GM21825 (cell line): Measurements from ENCODE around the gene MESD.

Experiments
- ATAC-seq: cut with Tn5 transposase; IDR thresholded peaks from one replicate; pipeline ENCODE4 v1.9.1; 2021; ENCODE audit warnings: mild to moderate bottlenecking, moderate library complexity; ENCODE audit not compliant: unreplicated experiment

MESD gene

DNA sequence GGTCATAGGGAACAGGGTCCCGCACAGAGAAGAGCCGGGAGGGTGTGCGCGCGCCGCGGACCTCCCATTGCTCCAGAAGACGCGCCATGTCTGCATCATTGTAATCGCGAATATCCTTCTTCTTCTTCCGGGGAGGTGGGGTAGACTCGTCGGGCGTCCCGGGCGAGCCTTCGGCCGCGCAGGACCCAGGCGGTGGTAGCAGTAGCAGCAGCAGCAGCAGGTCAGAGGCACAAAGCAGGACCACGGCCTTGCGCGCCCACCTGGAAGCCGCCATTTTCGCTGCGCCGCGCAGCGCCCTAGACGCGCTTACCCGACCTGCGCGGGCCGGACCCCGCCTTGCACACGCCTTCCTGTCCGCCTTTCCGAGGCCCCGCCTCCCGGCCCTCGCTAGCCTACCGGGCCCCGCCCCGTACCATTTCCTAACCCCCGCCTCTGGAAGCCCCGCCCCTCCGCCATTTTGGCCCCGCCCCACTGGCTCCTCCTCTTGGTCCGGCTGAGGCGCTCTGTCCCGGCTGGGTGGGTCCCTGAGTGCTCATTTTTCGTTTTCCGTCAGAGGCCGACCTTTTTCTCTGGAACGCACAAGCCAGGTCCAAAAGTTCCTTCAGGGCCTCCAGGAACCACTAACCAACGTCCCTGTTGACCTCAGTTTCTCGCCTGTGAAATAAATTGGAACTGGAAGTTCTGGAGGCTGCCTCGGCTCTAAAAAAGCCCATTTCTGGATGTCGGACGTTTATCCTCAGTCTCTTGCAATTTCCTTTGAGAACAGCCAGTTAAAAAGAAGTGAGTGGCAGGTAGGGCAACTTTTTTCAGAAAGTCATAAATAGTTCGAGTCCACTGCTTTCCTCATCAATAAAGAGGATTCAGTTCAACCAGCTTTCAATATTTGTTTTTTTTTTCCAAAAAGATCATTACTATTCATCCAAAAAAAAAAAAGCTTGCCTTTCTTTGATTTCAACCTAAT is at the start of gene MESD:
Gene MESD (minus strand): TSS at position 302 of the 961 bp plus-strand sequence. CDS start 28 bp downstream, at position 274.
- peak; percentile 95 for ATAC-seq

DNA sequence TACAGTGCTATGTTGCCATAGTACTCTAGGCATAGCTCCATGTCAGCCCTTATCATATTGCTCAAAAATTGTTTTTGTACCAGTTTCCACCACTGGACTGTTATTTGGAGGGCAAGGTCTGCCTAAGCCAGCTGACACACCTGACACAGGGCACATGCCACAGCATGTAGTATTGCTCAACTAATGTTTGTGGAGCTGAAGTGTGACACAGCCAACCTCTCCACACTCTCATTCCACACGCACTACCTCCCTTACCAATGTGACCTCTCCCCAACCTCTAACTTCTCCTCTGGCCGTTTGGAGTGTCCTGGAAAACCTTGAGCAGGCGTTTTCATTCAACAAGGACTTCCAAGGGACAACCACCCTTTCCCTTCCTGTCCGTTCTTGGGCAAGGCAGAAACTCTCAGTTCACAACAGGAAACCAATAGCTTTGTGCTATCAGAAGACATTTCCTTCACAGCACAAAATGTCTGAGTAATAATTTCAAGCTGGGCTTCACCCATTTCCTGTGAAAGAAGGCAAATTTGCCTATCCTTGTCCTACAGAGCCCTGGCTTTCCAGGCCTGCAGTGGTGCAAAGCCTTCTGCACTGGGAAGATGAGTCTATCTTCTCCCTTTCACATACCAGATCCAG is 49.5 kb upstream of the MESD start:
- ATAC-seq: no peak

DNA sequence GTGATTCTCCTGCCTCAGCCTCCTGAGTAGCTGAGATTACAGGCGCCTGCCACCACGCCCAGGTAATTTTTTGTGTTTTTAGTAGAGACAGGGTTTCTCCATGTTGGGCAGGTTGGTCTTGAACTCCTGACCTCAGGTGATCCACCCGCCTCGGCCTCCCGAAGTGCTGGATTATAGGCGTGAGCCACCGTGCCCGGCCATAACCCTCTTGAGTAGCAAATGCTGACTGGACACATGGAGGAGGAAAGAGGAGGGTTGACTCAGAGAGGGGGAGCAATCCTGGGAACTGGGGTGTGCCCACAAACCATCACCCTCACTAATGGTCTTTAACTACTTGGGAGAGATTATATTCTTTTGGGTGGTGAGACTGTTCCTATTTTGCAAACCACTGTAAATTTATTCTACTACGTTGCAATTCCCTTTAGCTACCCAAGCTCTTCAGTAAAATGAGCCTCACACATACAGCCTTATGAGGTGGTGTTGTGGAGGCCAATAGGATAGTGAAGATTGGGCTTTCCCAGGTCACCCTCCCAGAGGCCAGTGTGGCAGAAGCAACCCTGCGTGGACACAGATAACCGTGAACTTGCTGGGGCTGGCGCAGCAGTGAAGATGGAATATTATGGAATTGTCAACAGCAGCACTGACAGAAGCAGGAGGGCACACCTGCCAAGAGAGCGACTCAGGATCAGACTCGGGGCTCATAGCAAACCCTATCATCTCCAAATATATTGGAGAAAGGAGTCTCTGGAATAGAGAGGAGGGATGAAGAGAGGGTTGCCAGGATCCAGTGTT is 48.5 kb upstream of the MESD start:
- no peak for ATAC-seq

DNA sequence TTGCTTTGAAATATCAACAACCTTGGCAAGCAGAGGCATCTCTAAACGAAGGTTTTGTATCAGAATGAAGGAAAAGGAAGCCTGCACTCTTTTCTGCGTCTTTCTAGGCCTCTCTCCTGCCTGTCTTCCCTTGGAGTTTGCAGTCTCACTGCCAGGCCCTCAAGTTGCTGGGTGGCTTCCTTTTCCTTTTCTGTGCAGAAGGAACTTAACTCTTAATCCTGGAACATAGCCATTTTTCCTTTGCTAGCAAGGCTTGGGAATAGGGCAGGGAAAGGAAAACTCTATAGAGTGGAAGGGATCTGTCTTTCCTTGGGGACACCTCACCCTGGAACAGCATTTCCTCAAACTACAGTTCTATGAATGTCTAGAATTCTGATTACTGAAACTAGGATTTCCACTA is 43.9 kb upstream of the MESD start:
- no peak for ATAC-seq

DNA sequence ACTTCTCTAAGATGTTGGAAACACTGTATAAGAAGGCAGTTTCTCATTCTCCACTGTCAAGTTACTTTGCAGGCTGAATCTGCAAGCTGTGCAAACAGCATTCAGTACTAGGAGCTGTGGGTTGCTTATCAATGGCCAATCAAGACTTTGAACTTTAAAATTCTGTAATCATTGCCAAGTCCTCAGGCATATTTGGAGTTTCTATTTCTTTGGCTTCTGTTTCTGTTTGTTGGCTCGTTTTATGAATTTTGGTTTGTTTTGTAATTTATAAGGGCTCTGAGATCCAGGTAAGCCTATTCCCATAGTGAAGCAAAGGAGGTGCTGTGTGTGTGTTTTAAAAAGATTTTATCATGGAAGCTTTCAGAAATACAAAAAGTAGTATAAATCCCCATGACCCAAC is 43.2 kb upstream of the MESD start:
- no peak for ATAC-seq

DNA sequence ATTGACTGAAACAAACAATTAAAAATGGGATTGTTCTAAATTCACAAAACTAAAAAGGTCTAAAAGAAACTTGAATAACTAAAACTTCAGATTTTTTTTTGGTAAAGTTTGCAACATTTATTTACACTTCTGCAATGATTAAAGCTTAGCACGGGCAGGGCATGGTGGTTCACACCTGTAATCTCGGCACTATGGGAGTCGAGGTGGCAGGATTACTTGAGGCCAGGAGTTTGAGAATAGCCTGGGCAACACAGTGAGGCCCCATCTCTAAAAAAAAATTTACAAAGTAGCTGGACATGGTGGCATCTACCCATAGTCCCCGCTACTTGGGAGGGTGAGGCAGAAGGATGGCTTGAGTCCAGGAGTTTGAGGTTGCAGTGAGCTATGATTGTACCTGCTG is 42.7 kb upstream of the MESD start:
- no peak for ATAC-seq

DNA sequence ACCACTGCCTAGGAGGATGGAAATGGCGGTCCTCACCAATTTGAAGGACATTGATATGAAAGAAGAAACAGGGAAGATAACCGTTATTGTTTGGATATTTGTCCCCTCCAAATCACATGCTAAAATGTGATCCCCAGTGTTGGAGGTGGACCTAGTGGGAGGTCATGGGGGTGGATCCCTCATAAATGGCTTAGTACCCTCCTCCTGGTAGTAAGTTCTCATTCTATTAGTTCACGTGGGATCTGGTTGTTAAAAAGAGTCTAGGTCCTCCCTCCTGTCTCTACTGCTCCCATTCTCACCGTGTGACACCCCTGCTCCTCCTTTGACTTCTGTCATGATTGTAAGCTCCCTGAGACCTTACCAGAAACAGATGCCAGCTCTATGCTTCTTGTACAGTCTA is 41.6 kb upstream of the MESD start:
- no peak for ATAC-seq

DNA sequence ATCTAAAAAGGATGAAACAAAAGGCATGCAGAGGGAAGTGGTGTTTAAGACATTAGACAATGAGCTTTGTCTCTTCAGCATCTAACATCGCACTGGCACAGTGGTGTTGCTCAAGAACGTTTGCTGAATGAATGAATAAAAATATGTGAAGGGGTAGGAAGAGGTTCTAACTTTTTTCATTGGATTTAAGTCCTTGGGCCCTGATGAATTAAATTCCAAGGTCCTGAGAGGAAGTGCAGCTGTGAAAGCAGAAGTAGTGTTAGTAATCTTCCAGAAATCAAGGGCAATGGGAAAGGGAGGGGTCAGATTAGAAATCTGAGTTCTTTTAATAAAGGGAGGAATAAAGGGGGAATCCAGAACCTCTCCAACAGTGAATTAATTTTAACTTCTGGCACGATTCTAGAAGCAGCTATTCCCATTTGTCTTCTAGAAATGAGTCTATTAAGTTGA is 40.7 kb upstream of the MESD start:
- ATAC-seq: no peak

DNA sequence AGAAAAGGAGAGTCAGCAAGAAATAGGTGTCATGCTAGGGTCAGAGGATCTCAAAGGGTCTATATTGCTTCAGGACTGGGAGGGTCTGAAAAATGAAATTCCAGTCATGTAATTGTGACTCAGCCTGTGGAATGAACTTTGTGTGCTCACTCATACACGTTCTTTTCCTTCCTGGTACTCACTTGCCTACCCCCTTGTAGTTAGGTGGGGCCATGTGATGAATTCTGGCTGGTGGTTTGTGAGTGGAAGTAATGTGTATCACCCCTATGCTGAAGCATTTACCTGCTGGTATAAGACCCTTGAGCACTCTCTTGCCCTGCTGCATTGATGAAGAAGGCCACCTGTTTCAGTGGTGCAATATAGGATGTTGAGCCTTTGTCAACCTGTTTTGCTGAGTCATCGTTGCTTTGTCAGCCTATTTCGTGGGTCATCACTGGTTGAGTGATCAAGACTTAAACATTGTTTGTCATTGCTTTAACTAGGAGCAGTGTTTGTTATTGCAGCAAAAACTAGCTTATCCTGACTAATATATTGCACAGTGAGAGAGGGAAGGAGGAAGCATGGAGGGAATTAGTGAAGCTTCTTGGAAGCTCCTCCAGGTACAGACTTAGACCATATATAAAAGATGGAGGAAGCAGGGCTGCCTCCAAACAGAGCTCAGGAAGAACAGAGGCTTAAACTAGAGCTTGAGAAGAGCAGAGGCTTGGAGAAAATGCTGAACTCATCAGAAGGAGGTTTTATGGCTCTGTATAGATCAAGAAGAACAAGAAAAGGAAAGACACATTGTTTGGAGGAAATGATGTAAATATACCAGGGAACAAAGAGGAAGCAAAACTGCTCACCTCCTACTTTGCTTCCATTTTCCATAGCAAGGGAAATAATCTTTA is 40.0 kb upstream of the MESD start:
- no peak for ATAC-seq

DNA sequence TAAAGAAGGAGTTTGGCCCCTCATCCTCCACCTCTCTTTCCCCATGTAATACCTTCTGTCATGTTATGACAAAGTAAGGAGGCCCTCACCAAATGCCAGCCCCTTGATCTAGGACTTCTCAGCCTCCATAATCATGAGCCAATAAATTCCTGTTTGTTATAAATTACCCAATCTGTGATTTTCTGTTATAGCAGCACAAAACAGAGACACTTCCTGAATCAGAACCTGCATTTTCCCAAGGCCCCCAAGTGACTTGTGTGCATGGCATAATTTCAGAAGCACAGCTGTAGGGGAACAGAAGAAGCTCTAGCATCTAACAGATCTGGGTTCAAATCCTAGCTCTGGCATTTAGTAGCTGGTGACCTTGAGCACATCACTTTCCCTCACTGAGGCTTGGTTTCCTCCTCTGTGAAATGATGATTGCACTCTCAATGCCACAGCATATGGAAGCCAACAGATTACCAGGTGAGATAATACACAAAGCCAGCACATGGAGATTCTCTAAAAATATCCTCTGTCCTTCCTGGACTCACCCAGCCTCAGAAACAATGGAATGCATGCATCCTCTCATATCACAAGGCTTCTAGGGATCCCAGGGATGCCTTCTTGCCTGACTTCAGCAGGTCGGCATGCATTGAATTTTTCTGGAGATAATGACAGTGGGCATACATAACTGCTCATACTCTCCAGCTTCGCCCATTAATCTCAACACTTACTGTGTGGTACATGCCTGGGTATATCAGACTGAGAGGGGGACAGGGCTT is 37.4 kb upstream of the MESD start:
- no peak for ATAC-seq

DNA sequence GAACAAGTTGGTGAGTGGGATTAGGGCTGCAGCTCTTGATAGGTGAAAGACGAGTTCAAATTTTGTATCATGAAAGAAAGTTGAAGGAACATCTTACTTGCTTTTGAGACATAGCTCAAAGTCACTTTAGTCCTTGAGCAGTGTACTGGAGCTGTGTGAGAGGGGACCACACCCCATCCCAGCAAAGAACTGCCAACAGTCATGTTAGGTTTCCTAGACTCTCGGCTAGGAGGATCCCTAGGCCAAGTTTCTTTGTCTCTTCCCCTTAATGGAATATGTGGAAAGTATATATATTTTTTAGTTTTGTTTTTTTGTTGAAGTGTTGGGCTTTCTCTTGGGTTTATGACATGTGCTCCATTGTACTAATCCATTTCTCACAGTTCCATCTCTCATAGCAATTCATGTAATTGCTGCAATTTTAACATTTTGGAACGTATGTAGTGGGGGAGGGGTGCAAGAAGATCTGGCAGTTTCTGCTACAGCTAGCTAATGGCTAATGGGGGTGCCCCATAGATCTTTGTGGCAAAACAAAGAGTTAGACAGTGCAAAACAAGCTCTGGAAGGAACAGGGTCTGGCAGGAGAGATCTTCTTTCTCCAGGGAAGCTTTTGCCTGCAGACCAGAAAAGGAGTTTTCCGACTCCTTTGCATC is 36.2 kb upstream of the MESD start:
- ATAC-seq: no peak

DNA sequence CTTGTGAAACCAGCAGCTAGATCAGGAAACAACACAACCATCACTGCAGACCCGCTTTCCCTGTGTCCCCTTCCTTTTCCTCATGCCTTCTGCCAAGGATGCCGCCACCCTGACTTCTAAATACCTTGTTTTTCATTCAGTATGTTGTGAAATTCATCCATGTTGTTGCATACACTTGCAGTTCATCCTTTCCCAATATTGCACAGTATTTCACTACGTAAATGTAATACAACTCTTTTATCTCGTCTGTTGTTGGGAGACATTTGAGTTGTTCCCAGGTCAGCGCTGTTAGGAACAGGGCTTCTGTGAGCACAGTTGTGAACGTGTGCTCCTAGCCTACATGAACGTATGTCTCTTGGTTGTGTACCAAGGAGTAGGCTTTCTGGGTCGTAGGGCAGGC is 35.3 kb upstream of the MESD start:
- ATAC-seq: no peak

DNA sequence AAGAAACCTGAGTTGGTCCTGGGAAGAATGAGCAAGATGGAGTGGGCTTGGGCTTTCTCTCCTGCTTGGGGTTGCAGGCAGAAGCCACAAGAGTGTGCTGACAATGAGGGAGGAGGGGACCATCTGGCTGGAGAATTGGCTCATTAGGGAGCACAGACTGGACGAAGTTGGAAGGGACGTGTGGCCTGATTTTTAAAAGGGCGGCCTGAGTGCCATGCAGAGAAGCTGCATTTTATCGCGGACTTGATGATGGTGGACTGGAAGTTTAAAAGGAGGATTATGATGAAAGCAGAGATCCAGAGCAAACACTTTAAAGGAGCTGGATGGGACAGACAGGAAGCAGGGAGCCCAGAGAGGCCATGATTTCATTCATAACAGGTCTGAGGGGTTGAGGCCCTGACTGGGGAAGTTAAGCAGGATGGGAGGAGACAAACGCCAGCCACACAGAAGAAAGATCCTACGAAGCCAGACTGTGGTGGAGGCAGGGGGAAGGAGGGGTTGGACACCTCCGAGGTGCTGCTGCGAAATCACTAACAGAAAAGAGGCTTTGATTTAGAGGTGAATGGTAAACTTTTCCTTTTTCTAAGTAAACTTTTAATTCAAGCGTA is 34.8 kb upstream of the MESD start:
- ATAC-seq: no peak

DNA sequence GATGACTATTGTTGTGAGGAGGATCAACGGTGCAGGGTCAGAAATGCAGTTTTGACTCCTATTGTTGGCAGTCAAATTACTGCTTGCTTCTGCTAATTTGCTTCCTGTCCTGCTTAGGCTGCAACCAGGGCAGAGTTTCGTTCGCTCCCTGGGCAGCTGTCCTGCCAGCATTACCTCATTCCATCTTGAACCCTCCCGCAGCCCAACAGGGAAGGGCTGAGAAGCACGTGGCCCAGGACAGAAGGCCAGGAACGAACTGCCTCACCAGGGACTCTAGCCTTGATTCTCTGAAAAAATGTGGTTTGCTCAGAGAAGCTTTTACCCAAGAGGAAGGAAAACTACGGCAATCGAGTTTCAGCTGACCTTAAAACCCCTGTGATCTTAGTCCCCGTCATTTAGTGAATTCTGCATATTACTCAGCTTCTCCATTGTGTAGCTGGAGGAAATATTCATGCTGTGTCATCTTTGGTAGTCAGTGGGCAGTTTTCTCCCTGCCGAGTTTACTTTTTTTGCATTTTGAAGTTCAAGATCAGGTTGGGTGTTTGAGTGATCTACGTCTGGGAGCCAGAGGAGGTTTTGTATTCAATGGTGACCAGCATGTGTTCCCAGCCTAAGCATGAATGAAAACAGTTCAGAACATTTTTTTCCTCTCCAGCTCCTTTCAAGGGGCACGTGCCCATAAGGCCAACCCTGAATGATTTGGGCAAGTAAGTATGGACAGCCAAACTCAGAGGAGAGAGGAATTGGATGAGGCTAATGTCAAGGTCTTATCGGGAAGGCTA is 34.1 kb upstream of the MESD start:
- ATAC-seq: peak; percentile 88

DNA sequence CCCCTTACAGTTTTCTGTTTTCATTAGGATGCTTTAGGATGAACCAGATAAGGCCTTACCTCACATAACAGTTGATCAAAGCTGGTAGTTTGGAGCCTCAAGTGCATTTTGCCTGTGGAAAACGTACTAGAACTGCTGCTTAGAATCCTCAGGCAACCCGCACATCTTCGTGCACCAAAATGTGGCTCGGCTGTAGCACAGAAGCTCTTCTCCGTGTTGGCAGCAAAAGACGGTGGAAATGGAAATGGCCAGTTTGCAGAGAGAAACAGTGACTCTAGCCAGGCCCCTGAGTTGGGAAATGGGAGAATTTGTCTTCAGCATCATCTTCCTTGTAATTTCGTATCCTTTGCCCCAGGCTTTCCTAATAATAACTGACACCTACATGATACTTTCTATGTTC is 31.7 kb upstream of the MESD start:
- ATAC-seq: no peak

DNA sequence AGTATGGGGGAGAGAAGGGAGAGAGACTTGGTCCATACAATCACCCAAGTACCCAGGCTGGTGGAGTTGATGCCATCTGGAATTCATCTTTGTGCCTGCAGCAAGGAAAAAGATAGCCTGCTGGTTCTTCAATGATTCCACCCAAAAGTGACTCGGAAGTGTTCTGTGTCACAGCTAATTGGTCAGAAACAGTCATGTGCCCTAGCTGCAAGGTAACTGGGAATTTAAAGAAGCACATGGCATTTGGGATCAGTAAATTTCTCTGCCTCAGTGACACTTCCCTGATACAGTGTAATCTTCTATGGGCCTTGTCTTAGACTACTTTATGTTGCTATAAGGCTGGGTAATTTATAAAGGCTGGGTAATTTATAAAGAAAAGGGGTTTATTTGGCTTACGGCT is 28.6 kb upstream of the MESD start:
- ATAC-seq: no peak

DNA sequence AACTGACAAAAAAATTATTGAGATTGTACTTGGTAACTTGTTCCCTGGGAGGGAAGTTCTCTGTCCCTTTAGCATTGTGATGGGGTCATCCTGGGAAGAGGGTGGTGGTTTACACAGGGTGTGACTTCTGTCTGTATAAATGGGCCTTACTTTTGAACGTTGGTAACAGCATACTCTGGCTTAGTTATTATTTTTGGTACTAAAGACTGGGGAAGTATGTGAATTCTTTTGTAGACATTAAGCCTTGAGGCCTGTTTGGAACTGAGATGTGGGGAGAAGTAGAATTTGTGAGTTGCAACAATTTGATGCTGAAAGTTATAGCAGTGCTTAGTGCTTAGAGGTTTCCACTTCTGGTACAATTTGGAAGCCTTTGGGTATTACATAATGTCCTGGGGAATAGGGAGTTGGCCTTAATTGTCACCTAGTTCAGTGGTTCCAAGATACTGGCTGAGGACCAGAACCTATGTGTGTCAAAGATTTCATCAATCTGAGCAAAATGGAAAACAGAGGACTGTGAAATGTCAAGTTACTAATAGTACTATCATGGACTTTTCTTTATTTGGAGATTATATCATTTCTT is 27.0 kb upstream of the MESD start:
- no peak for ATAC-seq
